Activated CD4-positive, alpha-beta memory T cell treated with anti-CD3 and anti-CD28 coated beads for 36 hours (primary cell): ENCODE results near the gene CAPN10. TPM values are rescaled to one million over a fixed set of nuclear protein-coding genes. Genes with fewer than 3 reads are reported as not detected.
"Not testable (repeated sequence)": the region's sequence is repeated elsewhere in the genome, so short reads cannot be mapped to it uniquely, and the experiment has no call there.

Source experiments
- CTCF ChIA-PET: fragments of 350-600 bp; sonication (Branson Sonifier 250); formaldehyde crosslinking; loops from one replicate; lab custom pipeline; 2021; ENCODE audit warnings: antibody characterized with exemption, inconsistent platforms; lab: Charles Lee
- POLR2A ChIA-PET: fragments of 350-600 bp; sonication (Branson Sonifier 250); formaldehyde crosslinking; loops from one replicate; lab custom pipeline; 2021; ENCODE audit warnings: antibody characterized with exemption; lab: Charles Lee
- DNase-seq: peaks from one replicate; pipeline ENCODE4 v3.0.0-alpha.2; 2020
- H3K27ac Mint-ChIP-seq: one replicate; pipeline ENCODE4 v1.8.0; 2021; ENCODE audit warnings: mixed read lengths
- H3K27me3 Mint-ChIP-seq: one replicate; pipeline ENCODE4 v1.8.0; 2021; ENCODE audit warnings: mixed read lengths
- H3K36me3 Mint-ChIP-seq: one replicate; pipeline ENCODE4 v1.8.0; 2021; ENCODE audit warnings: mixed read lengths
- H3K4me1 Mint-ChIP-seq: one replicate; pipeline ENCODE4 v1.8.0; 2021; ENCODE audit warnings: low read depth, mixed read lengths
- H3K4me3 Mint-ChIP-seq: one replicate; pipeline ENCODE4 v1.8.0; 2021; ENCODE audit warnings: mild to moderate bottlenecking, mixed read lengths
- H3K9me3 Mint-ChIP-seq: one replicate; pipeline ENCODE4 v1.8.0; 2021; ENCODE audit warnings: mixed read lengths
- intact Hi-C: fragments of 100-400 bp; cut with micrococcal nuclease; formaldehyde crosslinking; loops from one replicate; pipeline ENCODE4 v1.15.1; 2023
- total RNA-seq, 2 experiments: library from RNA; stranded (reverse); gene quantifications; one replicate each; pipeline ENCODE4 v1.2.3, GENCODE V29; 2021

CAPN10 gene
- total RNA-seq, 2 experiments from 2014 or later: 32.6 to 33.9 TPM

DNA sequence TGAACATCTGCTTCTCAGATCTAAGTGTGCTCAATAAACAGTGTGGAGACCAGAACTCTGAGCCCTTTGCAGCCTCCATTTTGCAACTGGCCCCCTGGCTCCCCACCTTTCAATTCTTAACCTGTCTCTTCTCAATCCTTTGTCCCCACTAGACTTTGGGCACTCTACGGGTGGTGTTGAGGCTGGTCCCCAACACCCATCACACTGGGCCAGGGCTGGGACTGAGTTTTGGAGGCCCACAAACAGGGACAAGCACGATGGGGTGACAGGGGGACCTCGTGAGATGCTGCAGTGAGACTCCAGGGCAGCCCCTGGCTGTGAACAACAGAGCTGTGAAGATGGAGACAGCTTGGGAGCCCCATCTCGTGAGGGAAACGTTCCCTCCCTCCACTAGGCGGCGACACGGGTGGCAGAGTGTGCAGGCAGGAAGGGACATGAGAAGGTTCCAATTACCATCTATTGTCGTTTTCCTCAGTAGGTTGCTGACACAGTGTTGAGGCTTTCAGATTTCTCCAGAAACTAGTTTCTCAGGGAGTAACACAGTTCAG, 29.9 kb upstream of the CAPN10 start:
- H3K9me3 Mint-ChIP-seq: peaks cover 2% of the 10 kb centered on the region
- CTCF ChIA-PET: interaction anchor here (0.7 to 3.5 kb wide), 8 partner anchors 10 to 148 kb away, joined by 3 to 13 read pairs (median 5); partner anchors contain the start of gene CAPN10
- POLR2A ChIA-PET: interaction anchor here (1.7 to 2.5 kb wide), 2 partner anchors 12 to 23 kb away, joined by 3 to 7 read pairs; partner anchors contain the start of gene RNPEPL1
- H3K36me3 Mint-ChIP-seq: peaks cover 25% of the 10 kb centered on the region
- H3K27me3 Mint-ChIP-seq: no peaks in the 10 kb centered on the region
- intact Hi-C loops: no loop called here
- peak; percentile 82 for DNase-seq
- H3K27ac Mint-ChIP-seq: no peak overlapping the region
- H3K4me1 Mint-ChIP-seq: peaks cover 37% of the 10 kb centered on the region
- H3K4me3 Mint-ChIP-seq: no peak overlapping the region

- peaks cover 21% of the 10 kb centered on the region for H3K36me3 Mint-ChIP-seq
- H3K27ac Mint-ChIP-seq: no peak overlapping the region
- ChIA-PET POLR2A (interaction anchor here (1.7 to 2.5 kb wide), 2 partner anchors 11 to 23 kb away, joined by 3 to 7 read pairs; partner anchors contain the start of gene RNPEPL1), CTCF (interaction anchor here (0.7 to 3.5 kb wide), 8 partner anchors 9 to 147 kb away, joined by 3 to 13 read pairs (median 5); partner anchors contain the start of gene CAPN10)
- no peaks in the 10 kb centered on the region for H3K27me3 Mint-ChIP-seq
- peaks cover 41% of the 10 kb centered on the region for H3K4me1 Mint-ChIP-seq
- intact Hi-C loops: no loop called here
- H3K4me3 Mint-ChIP-seq: no peak overlapping the region
- no peaks in the 10 kb centered on the region for H3K9me3 Mint-ChIP-seq
- DNase-seq: no peak
Measured at GRCh38 chr2:240557101-240557751, 29.3 kb upstream of the CAPN10 start.

DNA sequence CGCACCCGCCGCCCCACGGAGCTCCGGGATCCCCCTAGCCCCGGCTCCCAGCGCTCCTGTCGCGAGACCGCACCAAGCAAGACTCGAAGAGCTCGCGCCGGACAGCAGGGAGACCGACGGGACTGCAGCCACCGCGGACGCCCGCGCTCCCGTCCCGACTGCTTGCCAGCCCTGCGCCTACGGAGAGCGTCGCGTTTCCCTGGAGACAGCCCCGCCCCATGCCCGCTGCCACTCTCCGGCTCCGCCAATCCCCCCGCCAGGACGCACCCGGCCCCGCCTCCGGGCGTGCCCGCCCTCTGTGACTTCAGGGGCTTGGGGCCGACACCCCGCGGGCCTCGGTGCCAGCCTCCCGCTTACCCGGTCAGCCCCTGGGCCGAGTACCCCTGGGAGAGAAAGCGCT, 28.7 kb upstream of the CAPN10 start, which contains the start of gene ANKMY1:
ANKMY1 (minus strand) TSS at position 181 of the 400 bp plus-strand sequence. CDS start 653 bp downstream, outside the sequence.
- H3K27me3 Mint-ChIP-seq: no peaks in the 10 kb centered on the region
- ChIA-PET POLR2A (interaction anchor here (1.2 to 2.5 kb wide), 3 partner anchors 9 to 22 kb away, joined by 3 to 7 read pairs (median 4); partner anchors contain the start of gene RNPEPL1), CTCF (interaction anchor here (1.4 to 3.5 kb wide), 6 partner anchors 9 to 147 kb away, joined by 3 to 13 read pairs (median 8); partner anchors contain the start of gene CAPN10)
- H3K36me3 Mint-ChIP-seq: peaks cover 26% of the 10 kb centered on the region
- DNase-seq: peak; percentile 81
- H3K27ac Mint-ChIP-seq: no peak within 1 kb of the TSS
- H3K4me3 Mint-ChIP-seq: peak within 1 kb of the TSS; percentile 88
- H3K4me1 Mint-ChIP-seq: peaks cover 47% of the 10 kb centered on the region
- intact Hi-C loops: loop anchor here (1.0 kb wide), 1 partner anchor 8 kb away; no protein-coding TSS in a partner anchor
- no peaks in the 10 kb centered on the region for H3K9me3 Mint-ChIP-seq

- Mint-ChIP-seq H3K27ac (no peak overlapping the region), H3K4me3 (peak overlapping the region; percentile 88), H3K9me3 (no peaks in the 10 kb centered on the region), H3K36me3 (peaks cover 26% of the 10 kb centered on the region), H3K4me1 (peaks cover 52% of the 10 kb centered on the region), H3K27me3 (no peaks in the 10 kb centered on the region)
- intact Hi-C loops: loop anchor here (1.0 kb wide), 1 partner anchor 8 kb away; no protein-coding TSS in a partner anchor
- DNase-seq: no peak
- ChIA-PET POLR2A (interaction anchor here (0.6 to 2.5 kb wide), 5 partner anchors 8 to 93 kb away, joined by 3 to 7 read pairs (median 4); partner anchors contain the start of gene RNPEPL1), CTCF (interaction anchor here (2.3 to 3.5 kb wide), 2 partner anchors 21 to 44 kb away, joined by 8 to 13 read pairs; no protein-coding TSS in a partner anchor)
Measured at GRCh38 chr2:240558236-240558761, 28.2 kb upstream of the CAPN10 start.

GRCh38 chr2:240559286-240559685, 27.2 kb upstream of the CAPN10 start:
- Mint-ChIP-seq H3K27ac (peak overlapping the region; percentile 84), H3K4me1 (peaks cover 62% of the 10 kb centered on the region), H3K9me3 (no peaks in the 10 kb centered on the region), H3K36me3 (peaks cover 33% of the 10 kb centered on the region), H3K4me3 (peak overlapping the region; percentile 88), H3K27me3 (no peaks in the 10 kb centered on the region)
- DNase-seq: no peak
- ChIA-PET POLR2A (interaction anchor here (1.2 to 1.3 kb wide), 2 partner anchors 28 to 45 kb away, joined by 4 to 5 read pairs; partner anchors contain the start of gene CAPN10), CTCF (interaction anchor here (1.2 kb wide), 3 partner anchors 21 to 45 kb away, joined by 4 to 7 read pairs (median 4); partner anchors contain the start of gene CAPN10)
- intact Hi-C loops: no loop called here

DNA sequence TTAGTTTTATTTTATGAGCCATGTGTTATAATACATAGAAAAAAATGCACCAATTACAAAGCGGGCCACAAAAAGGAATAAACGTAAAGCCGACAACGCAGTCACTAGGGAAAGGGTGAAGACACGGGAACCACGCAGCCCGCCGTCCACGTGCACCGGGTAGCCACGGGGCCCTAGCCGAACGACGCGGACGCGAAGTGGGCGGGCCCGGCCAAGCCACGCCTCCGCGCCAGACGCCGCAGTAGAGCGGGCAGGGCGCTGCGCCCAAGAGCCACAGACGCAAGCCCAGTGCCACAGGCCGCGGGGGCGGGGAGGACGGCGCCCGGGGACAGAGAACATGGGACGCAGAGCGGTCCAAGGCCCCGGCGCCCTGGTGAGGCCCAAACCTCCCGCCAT, 26.5 kb upstream of the CAPN10 start, which contains the start of gene DUSP28:
DUSP28 (plus strand) TSS at position 274 of the 396 bp plus-strand sequence. CDS start 328 bp downstream, outside the sequence.
- no peaks in the 10 kb centered on the region for H3K9me3 Mint-ChIP-seq
- peak within 1 kb of the TSS; percentile 89 for H3K27ac Mint-ChIP-seq
- intact Hi-C loops: loop anchor here (1.0 to 10.0 kb wide), 6 partner anchors 48 to 1295 kb away; partner anchors contain the start of genes COPS9, HDAC4, NDUFA10 and PDCD1
- peak; percentile 93 for DNase-seq
- no peaks in the 10 kb centered on the region for H3K27me3 Mint-ChIP-seq
- CTCF ChIA-PET: interaction anchor here (1.1 to 2.9 kb wide), 5 partner anchors 9 to 46 kb away, joined by 4 to 18 read pairs (median 5); partner anchors contain the start of gene CAPN10
- POLR2A ChIA-PET: interaction anchor here (0.9 to 2.2 kb wide), 6 partner anchors 11 to 590 kb away, joined by 3 to 34 read pairs (median 4); partner anchors contain the start of genes CAPN10 and PASK
- peaks cover 70% of the 10 kb centered on the region for H3K4me1 Mint-ChIP-seq
- peak within 1 kb of the TSS; percentile 88 for H3K4me3 Mint-ChIP-seq
- H3K36me3 Mint-ChIP-seq: peaks cover 40% of the 10 kb centered on the region

- Mint-ChIP-seq H3K36me3 (peaks cover 40% of the 10 kb centered on the region), H3K27ac (peak overlapping the region; percentile 89), H3K4me1 (peaks cover 75% of the 10 kb centered on the region), H3K9me3 (no peaks in the 10 kb centered on the region), H3K27me3 (no peaks in the 10 kb centered on the region), H3K4me3 (peak overlapping the region; percentile 88)
- peak; percentile 100 for DNase-seq
- CTCF ChIA-PET: interaction anchor here (1.1 to 2.9 kb wide), 4 partner anchors 9 to 26 kb away, joined by 4 to 18 read pairs (median 8); partner anchors contain the start of gene CAPN10
- POLR2A ChIA-PET: interaction anchor here (0.9 to 2.2 kb wide), 7 partner anchors 11 to 589 kb away, joined by 3 to 34 read pairs (median 4); partner anchors contain the start of genes CAPN10 and PASK
- intact Hi-C loops: loop anchor here (1.0 to 10.0 kb wide), 8 partner anchors 19 to 1294 kb away; partner anchors contain the start of genes CAPN10, COPS9, HDAC4 and NDUFA10
Measured at GRCh38 chr2:240560480-240561324, 25.8 kb upstream of the CAPN10 start.

DNA sequence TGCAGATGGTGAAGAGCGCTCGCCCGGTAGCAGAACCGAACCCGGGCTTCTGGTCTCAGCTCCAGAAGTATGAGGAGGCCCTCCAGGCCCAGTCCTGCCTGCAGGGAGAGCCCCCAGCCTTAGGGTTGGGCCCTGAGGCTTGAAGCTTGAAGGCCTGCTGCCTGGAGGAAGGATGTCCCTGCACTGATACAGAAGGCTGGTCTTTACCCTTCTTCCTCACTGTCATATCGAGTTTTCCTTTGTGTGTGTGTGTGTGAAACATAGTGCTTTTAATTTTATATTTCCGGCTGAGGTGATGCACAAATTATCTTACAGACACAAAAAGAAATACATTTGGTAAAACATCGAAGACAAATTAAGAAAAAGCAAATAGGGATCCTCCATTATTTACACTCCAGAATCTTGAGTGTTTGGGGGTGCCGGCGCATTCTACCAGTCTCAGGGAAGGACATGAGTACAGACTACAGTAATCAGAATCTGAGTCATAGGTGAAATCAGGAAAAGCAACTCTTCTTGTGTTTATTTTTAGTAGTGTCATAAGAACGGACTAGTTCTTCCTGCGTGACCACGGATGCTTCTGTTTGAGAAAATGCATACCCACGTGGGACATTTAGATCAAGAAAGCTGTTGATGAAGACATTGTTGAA, 25.1 kb upstream of the CAPN10 start:
- Mint-ChIP-seq H3K9me3 (no peaks in the 10 kb centered on the region), H3K4me3 (peak overlapping the region; percentile 88), H3K27me3 (no peaks in the 10 kb centered on the region), H3K4me1 (peaks cover 72% of the 10 kb centered on the region), H3K27ac (peak overlapping the region; percentile 89), H3K36me3 (peaks cover 40% of the 10 kb centered on the region)
- POLR2A ChIA-PET: interaction anchor here (1.1 to 2.2 kb wide), 7 partner anchors 10 to 588 kb away, joined by 3 to 34 read pairs (median 6); partner anchors contain the start of genes CAPN10 and PASK
- intact Hi-C loops: loop anchor here (1.0 to 10.0 kb wide), 7 partner anchors 18 to 1293 kb away; partner anchors contain the start of genes CAPN10, COPS9, HDAC4 and NDUFA10
- peak; percentile 55 for DNase-seq
- CTCF ChIA-PET: interaction anchor here (1.4 to 2.9 kb wide), 3 partner anchors 19 to 25 kb away, joined by 4 to 18 read pairs (median 12); partner anchors contain the start of gene CAPN10

DNA sequence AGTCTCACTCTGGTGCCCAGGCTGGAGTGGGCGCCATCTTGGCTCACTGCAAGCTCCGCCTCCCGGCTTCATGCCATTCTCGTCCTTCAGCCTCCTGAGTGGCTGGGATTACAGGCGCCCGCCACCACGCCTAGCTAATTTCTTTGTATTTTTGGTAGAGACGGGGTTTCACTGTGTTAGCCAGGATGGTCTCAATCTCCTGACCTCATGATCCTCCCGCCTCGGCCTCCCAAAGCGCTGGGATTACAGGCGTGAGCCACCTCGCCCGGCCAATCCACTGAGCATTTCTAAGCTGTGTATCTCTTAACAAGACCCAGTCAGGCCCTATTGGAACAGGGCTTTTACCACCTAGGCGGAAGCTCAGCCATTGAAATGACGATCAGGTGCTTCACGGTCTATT, 23.3 kb upstream of the CAPN10 start:
- H3K4me3 Mint-ChIP-seq, H3K9me3 Mint-ChIP-seq, DNase-seq, H3K27me3 Mint-ChIP-seq: not testable (repeated sequence)
- intact Hi-C loops: loop anchor here (5.0 to 10.0 kb wide), 5 partner anchors 51 to 1292 kb away; partner anchors contain the start of genes COPS9, HDAC4, NDUFA10 and PDCD1
- POLR2A ChIA-PET: interaction anchor here (0.6 to 4.1 kb wide), 2 partner anchors 9 to 24 kb away, joined by 3 to 57 read pairs; partner anchors contain the start of gene CAPN10
- CTCF ChIA-PET: interaction anchor here (4.9 kb wide), 1 partner anchor 23 kb away, joined by 89 read pairs; the partner anchor contains the start of gene CAPN10
- H3K27ac Mint-ChIP-seq: peak overlapping the region; percentile 98
- H3K36me3 Mint-ChIP-seq: peaks cover 40% of the 10 kb centered on the region
- peaks cover 63% of the 10 kb centered on the region for H3K4me1 Mint-ChIP-seq
